WTC11 (cell line): ENCODE data around the gene MTSS2. TPM values are rescaled to one million over a fixed set of nuclear protein-coding genes. Genes with fewer than 3 reads are reported as not detected.

Source experiments
- ATAC-seq: fragments of 200-7000 bp; cut with Tn5 transposase; 2 replicates; pipeline ENCODE4 v1.10.0; 2021; ENCODE audit warnings: mild to moderate bottlenecking, moderate library complexity
- CTCF ChIA-PET: fragments of 300-600 bp; sonication (Branson Sonifier 250); formaldehyde crosslinking; loops from one replicate; lab custom pipeline; 2021; ENCODE audit warnings: antibody characterized with exemption; lab: Charles Lee
- POLR2A ChIA-PET: fragments of 350-600 bp; sonication (Branson Sonifier 250); formaldehyde crosslinking; loops from one replicate; lab custom pipeline; 2021; ENCODE audit warnings: antibody characterized with exemption; lab: Charles Lee
- DNase-seq: peaks from one replicate; pipeline ENCODE4 v3.0.0; 2021; ENCODE audit warnings: low spot score
- H3K27ac Mint-ChIP-seq: 2 replicates; pipeline ENCODE4 v1.8.0; 2021; ENCODE audit warnings: mixed read lengths
- H3K27me3 Mint-ChIP-seq: 2 replicates; pipeline ENCODE4 v1.8.0; 2021; ENCODE audit warnings: low read depth, mild to moderate bottlenecking, moderate library complexity, mixed read lengths
- H3K36me3 Mint-ChIP-seq: 2 replicates; pipeline ENCODE4 v1.8.0; 2021; ENCODE audit warnings: mixed read lengths
- H3K4me1 Mint-ChIP-seq: 2 replicates; pipeline ENCODE4 v1.8.0; 2022; ENCODE audit warnings: mixed read lengths
- H3K4me3 Mint-ChIP-seq: 2 replicates; pipeline ENCODE4 v1.8.0; 2021; ENCODE audit warnings: mild to moderate bottlenecking, moderate library complexity, mixed read lengths
- H3K9me3 Mint-ChIP-seq: 2 replicates; pipeline ENCODE4 v1.8.0; 2021; ENCODE audit warnings: mixed read lengths
- ATF2 ChIP-seq: sonication (generic); formaldehyde crosslinking; IDR thresholded peaks from 2 replicates; pipeline ENCODE4 v1.8.1; 2022; ENCODE audit warnings: low read depth, missing genetic modification reagents, borderline replicate concordance
- CREB1 ChIP-seq: sonication (generic); formaldehyde crosslinking; IDR thresholded peaks from 2 replicates; pipeline ENCODE4 v1.8.0; 2023; ENCODE audit warnings: mild to moderate bottlenecking, missing genetic modification reagents
- E2F5 ChIP-seq: sonication (generic); formaldehyde crosslinking; IDR thresholded peaks from 2 replicates; pipeline ENCODE4 v1.8.1; 2022; ENCODE audit warnings: mild to moderate bottlenecking, moderate library complexity, missing genetic modification reagents
- ERG ChIP-seq: fragments of 250-450 bp; sonication (Bioruptor Pico); IDR thresholded peaks from 2 replicates; pipeline ENCODE4 v1.8.0; 2021; ENCODE audit warnings: mild to moderate bottlenecking
- FOXJ3 ChIP-seq: sonication (generic); formaldehyde crosslinking; IDR thresholded peaks from 2 replicates; pipeline ENCODE4 v1.9.0; 2021; ENCODE audit warnings: missing genetic modification reagents, mild to moderate bottlenecking, borderline replicate concordance
- FOXP4 ChIP-seq: sonication (generic); formaldehyde crosslinking; IDR thresholded peaks from 2 replicates; pipeline ENCODE4 v1.8.0; 2022; ENCODE audit warnings: mild to moderate bottlenecking, missing genetic modification reagents
- GTF2I ChIP-seq: fragments of 250-450 bp; sonication (Bioruptor Pico); conservative IDR thresholded peaks from 2 replicates; pipeline ENCODE4 v1.4.0; 2021; ENCODE audit warnings: mild to moderate bottlenecking
- JUN ChIP-seq: sonication (generic); formaldehyde crosslinking; IDR thresholded peaks from 2 replicates; pipeline ENCODE4 v1.8.0; 2023; ENCODE audit warnings: mild to moderate bottlenecking, missing genetic modification reagents
- MAX ChIP-seq: sonication (generic); formaldehyde crosslinking; IDR thresholded peaks from 2 replicates; pipeline ENCODE4 v1.8.0; 2022; ENCODE audit warnings: mild to moderate bottlenecking, missing genetic modification reagents
- MLX ChIP-seq: sonication (generic); formaldehyde crosslinking; IDR thresholded peaks from 2 replicates; pipeline ENCODE4 v1.8.1; 2023; ENCODE audit warnings: mild to moderate bottlenecking, missing genetic modification reagents, moderate library complexity
- NFYB ChIP-seq: sonication (generic); formaldehyde crosslinking; conservative IDR thresholded peaks from 2 replicates; pipeline ENCODE4 v1.8.0; 2022; ENCODE audit warnings: low read depth, missing genetic modification reagents
- OVOL2 ChIP-seq: fragments of 250-450 bp; sonication (Bioruptor Pico); IDR thresholded peaks from 2 replicates; pipeline ENCODE4 v1.9.0; 2021; ENCODE audit warnings: mild to moderate bottlenecking, borderline replicate concordance
- TP53 ChIP-seq: sonication (generic); formaldehyde crosslinking; IDR thresholded peaks from 2 replicates; pipeline ENCODE4 v1.8.1; 2023; ENCODE audit warnings: mild to moderate bottlenecking, missing genetic modification reagents
- USF1 ChIP-seq: sonication (generic); formaldehyde crosslinking; IDR thresholded peaks from 2 replicates; pipeline ENCODE4 v1.8.0; 2022; ENCODE audit warnings: mild to moderate bottlenecking, missing genetic modification reagents
- ZNF121 ChIP-seq: sonication (generic); formaldehyde crosslinking; IDR thresholded peaks from 2 replicates; pipeline ENCODE4 v1.8.0; 2023; ENCODE audit warnings: missing genetic modification reagents
- ZNF219 ChIP-seq: sonication (generic); formaldehyde crosslinking; IDR thresholded peaks from 2 replicates; pipeline ENCODE4 v1.8.0; 2023; ENCODE audit warnings: missing genetic modification reagents, mild to moderate bottlenecking, borderline replicate concordance
- ZNF232 ChIP-seq: sonication (generic); formaldehyde crosslinking; IDR thresholded peaks from 2 replicates; pipeline ENCODE4 v1.8.0; 2022; ENCODE audit warnings: mild to moderate bottlenecking, missing genetic modification reagents
- ZNF425 ChIP-seq: fragments of 250-450 bp; sonication (Bioruptor Pico); conservative IDR thresholded peaks from 2 replicates; pipeline ENCODE4 v1.9.0; 2021; ENCODE audit warnings: mild to moderate bottlenecking
- total RNA-seq: library from RNA; stranded (reverse); gene quantifications from 3 replicates; pipeline ENCODE4 v1.2.3, GENCODE V29; 2021

Gene MTSS2
- total RNA-seq, 1 experiment from 2014 or later, result 28.3 TPM

- DNase-seq (no peak), ATAC-seq (no peak)
- Mint-ChIP-seq H3K4me3 (peak overlapping the region; percentile 34; the same call in 1 of the 2 replicates), H3K4me1 (peaks cover 26% of the 10 kb centered on the region), H3K36me3 (no peaks in the 10 kb centered on the region), H3K27ac (no peak overlapping the region), H3K9me3 (no peaks in the 10 kb centered on the region), H3K27me3 (no peaks in the 10 kb centered on the region)
- ChIA-PET CTCF (interaction anchor here (0.8 to 4.6 kb wide), 10 partner anchors 8 to 624 kb away, joined by 3 to 43 read pairs (median 8); no protein-coding TSS in a partner anchor), POLR2A (interaction anchor here (0.6 to 1.5 kb wide), 6 partner anchors 8 to 245 kb away, joined by 3 to 5 read pairs (median 4); no protein-coding TSS in a partner anchor)
- TF ChIP-seq CREB1 (CRISPR knock-in tag), result no peak
- no peak for TF ChIP-seq USF1 (CRISPR knock-in tag)
- TF ChIP-seq ZNF121 (CRISPR knock-in tag), result no peak
- TF ChIP-seq ZNF232 (CRISPR knock-in tag), result no peak
- no peak for TF ChIP-seq ZNF219
- TF ChIP-seq TP53, result no peak
- no peak for TF ChIP-seq MLX
- no peak for TF ChIP-seq ERG (CRISPR knock-in tag)
- TF ChIP-seq FOXP4 (CRISPR knock-in tag), result no peak
- TF ChIP-seq FOXJ3, result no peak
- no peak for TF ChIP-seq OVOL2 (CRISPR knock-in tag)
- no peak for TF ChIP-seq ZNF425 (CRISPR knock-in tag)
- TF ChIP-seq JUN (CRISPR knock-in tag), result no peak
These were observed 1.9 kb upstream of the MTSS2 start for GRCh38 chr16:70687671-70688245.

- H3K27me3 Mint-ChIP-seq, result no peaks in the 10 kb centered on the region
- H3K4me3 Mint-ChIP-seq, result peak overlapping the region; percentile 65; the same call in 1 of the 2 replicates
- H3K27ac Mint-ChIP-seq, result peak overlapping the region; percentile 63; the same call in 1 of the 2 replicates
These were observed 1.3 kb upstream of the MTSS2 start for GRCh38 chr16:70687102-70687511.

More at GRCh38 chr16:70687102-70687511, 1.3 kb upstream of the MTSS2 start:
- peaks cover 26% of the 10 kb centered on the region for H3K4me1 Mint-ChIP-seq
- POLR2A ChIA-PET, result interaction anchor here (0.6 to 1.5 kb wide), 5 partner anchors 8 to 85 kb away, joined by 3 to 5 read pairs (median 4); no protein-coding TSS in a partner anchor
- H3K9me3 Mint-ChIP-seq, result no peaks in the 10 kb centered on the region
- ATAC-seq (no peak), DNase-seq (no peak)
- TF ChIP-seq GTF2I (CRISPR knock-in tag) (no peak), MAX (CRISPR knock-in tag) (peak; percentile 35; the same call in 1 of the 2 replicates), NFYB (CRISPR knock-in tag) (no peak), ATF2 (CRISPR knock-in tag) (no peak), E2F5 (CRISPR knock-in tag) (no peak)
- TF ChIP-seq, all 79 proteins: peak for 1
- H3K36me3 Mint-ChIP-seq, result no peaks in the 10 kb centered on the region
- CTCF ChIA-PET, result interaction anchor here (1.3 to 4.6 kb wide), 7 partner anchors 8 to 625 kb away, joined by 3 to 43 read pairs (median 10); no protein-coding TSS in a partner anchor
